Anterior cingulate cortex (tissue), 58 donors: ENCODE data around the gene CITED4.

Source experiments
- DNase-seq, 58 donors: peaks; one replicate each; lab custom pipeline; 2025; lab: John Stamatoyannopoulos, UW

CITED4 gene

GRCh38 chr1:40817791-40818263 lies 44.3 kb downstream of the CITED4 start:
- no peak for DNase-seq

GRCh38 chr1:40815420-40815819 lies 46.7 kb downstream of the CITED4 start:
- DNase-seq = no peak
